ENCODE measurements around the gene FNDC3A.

DNA sequence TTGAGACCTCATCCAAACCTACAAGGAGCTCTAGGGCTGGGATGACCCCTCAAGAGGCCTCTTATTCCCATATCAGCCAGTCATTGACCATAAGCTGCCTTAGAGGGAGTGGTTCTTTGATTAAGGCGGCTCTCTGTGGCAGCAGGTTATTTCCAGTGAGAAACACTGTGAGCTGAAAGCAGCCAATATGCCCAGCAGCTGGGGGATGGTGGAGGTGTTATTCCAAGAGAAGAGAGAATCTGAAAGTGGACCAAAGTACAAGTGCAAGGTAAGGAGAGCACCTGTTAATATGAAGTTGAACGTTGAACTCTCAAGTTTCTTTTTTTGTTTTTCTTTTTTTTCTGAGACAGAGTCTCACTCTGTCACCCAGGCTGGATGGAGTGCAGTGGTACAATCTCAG, 20.2 kb upstream of the FNDC3A start:
- TF ChIP-seq POLR2AphosphoS5 (IDR thresholded peaks at IDR 0.05; ENCODE audit: low read depth, low read length) (no peak), POLR2A (IDR thresholded peaks at IDR 0.05; ENCODE audit: low read depth, low read length) (no peak), PAX5 (IDR thresholded peaks at IDR 0.05; ENCODE audit: insufficient read depth, low read length, severe bottlenecking) (no peak), SPI1 (IDR thresholded peaks at IDR 0.05; ENCODE audit: low read depth, low read length) (no peak), TAF1 (IDR thresholded peaks at IDR 0.05; ENCODE audit: low read depth, low read length) (no peak)
